ENCODE results near the gene CNTN1.

DNA sequence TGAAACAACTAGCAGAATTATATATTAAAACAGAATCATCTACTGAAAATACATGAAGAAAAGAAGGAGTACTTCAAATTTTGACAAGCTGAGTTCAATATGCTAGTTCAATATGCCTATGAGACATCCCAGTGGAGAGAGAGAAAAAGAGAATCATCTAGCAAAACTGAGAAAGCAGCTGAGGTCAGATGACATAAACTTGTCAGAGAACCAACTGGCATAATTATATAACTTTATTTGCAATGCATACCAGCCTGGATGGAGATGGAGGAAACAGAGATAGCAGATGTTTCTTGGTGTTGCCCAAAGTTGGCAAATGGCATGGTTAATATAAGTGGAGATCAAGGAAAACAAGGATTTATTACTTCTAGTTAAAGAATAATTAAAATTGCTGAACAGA, 347.2 kb downstream of the CNTN1 start:
- TF ChIP-seq, protein P1, sequence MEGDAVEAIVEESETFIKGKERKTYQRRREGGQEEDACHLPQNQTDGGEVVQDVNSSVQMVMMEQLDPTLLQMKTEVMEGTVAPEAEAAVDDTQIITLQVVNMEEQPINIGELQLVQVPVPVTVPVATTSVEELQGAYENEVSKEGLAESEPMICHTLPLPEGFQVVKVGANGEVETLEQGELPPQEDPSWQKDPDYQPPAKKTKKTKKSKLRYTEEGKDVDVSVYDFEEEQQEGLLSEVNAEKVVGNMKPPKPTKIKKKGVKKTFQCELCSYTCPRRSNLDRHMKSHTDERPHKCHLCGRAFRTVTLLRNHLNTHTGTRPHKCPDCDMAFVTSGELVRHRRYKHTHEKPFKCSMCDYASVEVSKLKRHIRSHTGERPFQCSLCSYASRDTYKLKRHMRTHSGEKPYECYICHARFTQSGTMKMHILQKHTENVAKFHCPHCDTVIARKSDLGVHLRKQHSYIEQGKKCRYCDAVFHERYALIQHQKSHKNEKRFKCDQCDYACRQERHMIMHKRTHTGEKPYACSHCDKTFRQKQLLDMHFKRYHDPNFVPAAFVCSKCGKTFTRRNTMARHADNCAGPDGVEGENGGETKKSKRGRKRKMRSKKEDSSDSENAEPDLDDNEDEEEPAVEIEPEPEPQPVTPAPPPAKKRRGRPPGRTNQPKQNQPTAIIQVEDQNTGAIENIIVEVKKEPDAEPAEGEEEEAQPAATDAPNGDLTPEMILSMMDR (IDR thresholded peaks at IDR 0.05), result no peak
- TF ChIP-seq POLR2AphosphoS5 (IDR thresholded peaks at IDR 0.05) (no peak), EP300 (IDR thresholded peaks at IDR 0.05) (no peak)
